Neural progenitor cell (in vitro differentiated cells): ENCODE data around the gene KRTAP12-2.

Experiments
- EZH2 ChIP-seq: fragments of 200-600 bp; sonication (generic); IDR thresholded peaks from 2 replicates; pipeline ENCODE4 v1.6.1; 2017; ENCODE audit warnings: antibody characterized with exemption, mild to moderate bottlenecking, moderate library complexity
- EZH2phosphoT487 ChIP-seq: fragments of 200-600 bp; sonication (generic); IDR thresholded peaks from 2 replicates; pipeline ENCODE4 v1.6.1; 2017; ENCODE audit warnings: antibody characterized with exemption

DNA sequence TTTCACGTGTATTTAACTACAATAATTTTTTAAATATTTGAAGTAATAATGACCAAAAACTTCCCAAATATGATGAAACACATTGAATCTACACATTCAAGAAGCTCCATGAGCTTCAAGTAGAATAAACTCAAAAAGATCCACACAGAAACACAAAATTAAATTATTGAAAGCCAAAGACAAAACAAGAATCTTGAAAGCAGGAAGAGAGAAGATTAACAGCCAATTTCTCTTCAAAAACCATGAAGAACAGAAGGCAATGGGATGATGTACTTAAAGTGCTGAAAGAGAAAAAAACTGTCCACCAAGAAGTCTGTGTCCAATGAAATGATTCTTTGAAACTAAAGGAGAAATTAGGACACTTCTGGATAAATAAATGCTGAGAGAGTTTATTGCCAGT lies 34.7 kb downstream of the KRTAP12-2 start:
- no peak for TF ChIP-seq EZH2
- no peak for TF ChIP-seq EZH2phosphoT487
